ENCODE measurements around the gene PLCXD1.
"Not testable (repeated sequence)": the region's sequence is repeated elsewhere in the genome, so short reads cannot be mapped to it uniquely, and the experiment has no call there.

PLCXD1 gene

GRCh38 chrX:281166-281999 lies at the start of gene PLCXD1:
PLCXD1 (plus strand) TSS chrX:281381; CDS start chrX:284188, 2,807 bp downstream.
- no peak for DNase-seq

GRCh38 chrX:231637-232277 lies 49.4 kb upstream of the PLCXD1 start:
- not testable (repeated sequence) for DNase-seq

- DNase-seq = not testable (repeated sequence)
Observed at GRCh38 chrX:232278-232655, 48.9 kb upstream of the PLCXD1 start.

- DNase-seq = not testable (repeated sequence)
Observed at GRCh38 chrX:236201-236600, 45.0 kb upstream of the PLCXD1 start.

GRCh38 chrX:250965-251364 lies 30.2 kb upstream of the PLCXD1 start:
- no peak for DNase-seq

- not testable (repeated sequence) for DNase-seq
Observed at GRCh38 chrX:251396-252243, 29.6 kb upstream of the PLCXD1 start.

- no peak for DNase-seq
Observed at GRCh38 chrX:252244-252956, 28.8 kb upstream of the PLCXD1 start.

- no peak for DNase-seq
Observed at GRCh38 chrX:252957-253291, 28.3 kb upstream of the PLCXD1 start.

GRCh38 chrX:253451-254297 lies 27.5 kb upstream of the PLCXD1 start:
- DNase-seq = no peak

- no peak for DNase-seq
Observed at GRCh38 chrX:254630-255215, 26.5 kb upstream of the PLCXD1 start.

- DNase-seq = no peak
Observed at GRCh38 chrX:255923-256331, 25.3 kb upstream of the PLCXD1 start.

- DNase-seq = not testable (repeated sequence)
Observed at GRCh38 chrX:257054-257453, 24.1 kb upstream of the PLCXD1 start.

- no peak for DNase-seq
Observed at GRCh38 chrX:257681-258289, 23.4 kb upstream of the PLCXD1 start.

- no peak for DNase-seq
Observed at GRCh38 chrX:258291-259040, 22.7 kb upstream of the PLCXD1 start.

- no peak for DNase-seq
Observed at GRCh38 chrX:259692-260355, 21.4 kb upstream of the PLCXD1 start.

GRCh38 chrX:261167-261918 lies 19.8 kb upstream of the PLCXD1 start:
- DNase-seq = no peak

- no peak for DNase-seq
Observed at GRCh38 chrX:261919-262352, 19.2 kb upstream of the PLCXD1 start.

- DNase-seq = no peak
Observed at GRCh38 chrX:262381-262909, 18.7 kb upstream of the PLCXD1 start.

GRCh38 chrX:264006-264405 lies 17.2 kb upstream of the PLCXD1 start:
- DNase-seq = not testable (repeated sequence)
